Measurements from ENCODE around the gene EHMT1. TPM values are rescaled to one million over a fixed set of nuclear protein-coding genes. Genes with fewer than 3 reads are reported as not detected.

EHMT1 gene
- total and polyA plus RNA-seq, 2 of the 8 experiments (the other 6 are each of a cell fraction or from before 2014, with no cell fraction given) = 95.7 to 163 TPM

- TF ChIP-seq ATF3 (IDR thresholded peaks at IDR 0.05; ENCODE audit: insufficient read depth, low read depth, low read length) (no peak), CEBPB (IDR thresholded peaks at IDR 0.05; ENCODE audit: low read depth, low read length) (no peak), EZH2 (IDR thresholded peaks at IDR 0.05; ENCODE audit: low read depth, low read length, severe bottlenecking) (no peak), TAF7 (optimal IDR thresholded peaks at IDR 0.05; ENCODE audit: borderline replicate concordance, low read depth, low read length) (no peak), RFX5 (IDR thresholded peaks at IDR 0.05; ENCODE audit: borderline replicate concordance, low read depth, low read length) (no peak), TCF12 (IDR thresholded peaks at IDR 0.05; ENCODE audit: low read depth, low read length) (no peak), BCL11A (IDR thresholded peaks at IDR 0.05; ENCODE audit: low read depth in 2 of 2, low read length in 2 of 2) (no peak)
Observed at GRCh38 chr9:137829260-137829996, 210.6 kb downstream of the EHMT1 start (continued).

Measured in H1 (cell line).